Right ventricle myocardium superior (tissue), 1 donor: Measurements from ENCODE around the gene PNP. TPM values are rescaled to one million over a fixed set of nuclear protein-coding genes. Genes with fewer than 3 reads are reported as not detected.

Experiments used
- ATAC-seq: fragments of 200-7000 bp; cut with Tn5 transposase; one replicate; pipeline ENCODE4 v1.9.1; 2020; ENCODE audit warnings: mild to moderate bottlenecking; ENCODE audit not compliant: poor library complexity
- DNase-seq: peaks from one replicate; pipeline ENCODE4 v3.0.0-alpha.2; 2020
- intact Hi-C: fragments of 100-400 bp; cut with DNase I; formaldehyde crosslinking; loops from one replicate; pipeline ENCODE4 v1.11.2; 2022
- total RNA-seq: library from RNA; stranded (reverse); fragmentation: NEBNext Ultra II Directional; extraction: Animal tissue kit (Norgen Biotek cat#: 25700); gene quantifications from one replicate; pipeline ENCODE4 v1.2.1, GENCODE V29; 2021
- donor health status: DM: no; HTN: yes; CAD: no; lungs with severe emphysema.

PNP gene
- total RNA-seq, 1 donor from 2014 or later: 6.2 TPM

DNA sequence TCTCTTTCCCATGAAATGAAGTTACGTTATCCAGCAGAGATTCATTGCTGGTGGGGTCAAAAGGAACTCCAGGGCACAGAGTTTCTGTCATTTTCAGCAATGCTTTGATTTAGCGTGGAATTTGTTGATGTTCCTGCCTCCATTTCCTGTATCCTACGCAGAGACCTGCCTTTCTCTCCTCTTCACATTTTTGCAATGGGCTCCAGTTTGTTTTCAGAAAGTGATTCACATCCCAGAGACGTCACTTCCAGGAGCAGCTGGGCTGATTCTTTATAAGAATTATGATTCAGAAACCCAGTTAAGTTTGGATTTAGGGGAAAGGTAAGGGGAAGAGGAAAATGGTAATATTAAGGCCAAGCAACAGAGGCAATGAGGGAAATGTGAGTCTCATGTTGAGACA, 47.7 kb downstream of the PNP start:
- no peak for DNase-seq
- intact Hi-C loops: no loop called here
- no peak for ATAC-seq

DNA sequence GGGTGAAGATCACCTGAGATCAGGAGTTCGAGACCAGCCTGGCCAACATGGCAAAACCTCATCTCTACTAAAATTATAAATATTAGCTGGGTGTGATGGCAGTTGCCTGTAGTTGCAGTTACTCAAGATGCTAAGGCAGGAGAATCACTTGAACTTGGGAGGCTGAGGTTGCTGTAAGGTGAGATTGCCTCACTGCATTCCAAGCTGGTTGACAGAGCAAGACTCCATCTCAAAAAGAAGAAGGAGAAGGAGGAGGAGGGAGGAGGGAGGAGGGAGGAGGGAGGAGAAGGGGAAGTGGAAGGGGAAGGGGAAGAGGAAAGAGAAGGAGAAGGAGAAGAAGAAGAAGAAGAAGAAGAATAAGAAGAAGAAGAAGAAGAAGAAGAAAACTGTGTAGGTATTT, 53.1 kb downstream of the PNP start:
- no peak for DNase-seq

DNA sequence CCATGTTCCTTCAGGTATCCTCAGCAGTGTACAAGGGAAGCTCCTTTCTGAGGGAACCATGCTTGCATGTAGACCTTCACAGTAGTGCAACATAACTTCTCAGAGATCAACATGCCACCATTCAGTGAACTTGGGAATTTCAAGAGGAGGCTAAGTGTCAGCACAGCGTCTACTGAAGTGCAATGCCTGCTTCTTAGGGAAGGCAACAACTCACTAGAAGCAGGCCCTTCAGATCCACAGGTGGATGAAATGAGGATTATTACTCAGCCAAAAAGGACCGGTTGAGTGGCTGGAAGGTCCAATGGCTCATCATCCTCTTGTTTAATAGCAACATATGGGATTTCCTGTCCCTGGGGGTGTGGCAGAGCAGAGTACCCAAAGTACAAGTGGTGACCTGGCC, 54.8 kb downstream of the PNP start:
- intact Hi-C loops: no loop called here
- DNase-seq (no peak), ATAC-seq (no peak)

More for the DNA sequence above, 53.1 kb downstream of the PNP start:
- ATAC-seq: no peak
- intact Hi-C loops: no loop called here

Other genes with a start within 250 kb of the PNP start
- gene OR11H6, start 245.7 kb upstream of the PNP start, total RNA-seq: not detected
- not detected for gene OR11H7, start 240.4 kb upstream of the PNP start, total RNA-seq
- gene OR11H4, start 230.1 kb upstream of the PNP start, total RNA-seq: not detected
- gene TTC5, start 163.5 kb upstream of the PNP start, total RNA-seq: 10.6 TPM
- 41.1 TPM for gene CCNB1IP1, start 136.1 kb upstream of the PNP start, total RNA-seq
- 15.6 TPM for gene PARP2, start 125.8 kb upstream of the PNP start, total RNA-seq
- 9.3 TPM for gene TEP1, start 55.9 kb upstream of the PNP start, total RNA-seq
- 0.70 TPM for gene KLHL33, start 33.2 kb upstream of the PNP start, total RNA-seq
- gene OSGEP, start 14.6 kb upstream of the PNP start, total RNA-seq: 15.6 TPM
- gene APEX1, start 14.2 kb upstream of the PNP start, total RNA-seq: 69.2 TPM
- 18.4 TPM for gene PIP4P1, start 8.0 kb upstream of the PNP start, total RNA-seq
- gene RNASE10, start 36.1 kb downstream of the PNP start, total RNA-seq: 0.32 TPM
- gene RNASE9, start 91.6 kb downstream of the PNP start, total RNA-seq: not detected
- gene RNASE11, start 118.6 kb downstream of the PNP start, total RNA-seq: not detected
- not detected for gene RNASE12, start 122.0 kb downstream of the PNP start, total RNA-seq
- not detected for gene OR6S1, start 172.3 kb downstream of the PNP start, total RNA-seq
- 9.4 TPM for gene RNASE4, start 215.2 kb downstream of the PNP start, total RNA-seq
- gene ANG, start 219.4 kb downstream of the PNP start, total RNA-seq: 5.3 TPM